Gastroesophageal sphincter (tissue), 3 donors: ENCODE data around the gene AKAP13.
"Not testable (repeated sequence)": the region's sequence is repeated elsewhere in the genome, so short reads cannot be mapped to it uniquely, and the experiment has no call there.

Experiments
- CTCF ChIP-seq, 4 experiments: fragments of 200-600 bp in 2 of 4; fragments of 450-650 bp in 2 of 4; sonication (generic) in 1 of 4; IDR thresholded peaks; one replicate each; pipeline ENCODE4 v1.5.1; 2017 to 2019; ENCODE audit warnings: antibody characterized with exemption in 4 of 4, mild to moderate bottlenecking in 2 of 4, moderate library complexity in 2 of 4
- EP300 ChIP-seq: sonication (generic); formaldehyde crosslinking; IDR thresholded peaks from one replicate; pipeline ENCODE4 v1.6.1; 2017; ENCODE audit warnings: antibody characterized with exemption, mild to moderate bottlenecking
- POLR2AphosphoS5 ChIP-seq: sonication (generic); formaldehyde crosslinking; IDR thresholded peaks from one replicate; pipeline ENCODE4 v1.6.1; 2017; ENCODE audit warnings: antibody characterized with exemption

GRCh38 chr15:85481543-85481942 lies 101.1 kb downstream of the AKAP13 start:
- not testable (repeated sequence) for TF ChIP-seq CTCF (IDR thresholded peaks at IDR 0.05); EP300; POLR2AphosphoS5
